HG02678 (cell line): ENCODE results near the gene TRIP13.

Experiments used
- ATAC-seq: cut with Tn5 transposase; IDR thresholded peaks from one replicate; pipeline ENCODE4 v1.9.1; 2021; ENCODE audit warnings: mild to moderate bottlenecking, moderate library complexity; ENCODE audit not compliant: unreplicated experiment

The TRIP13 gene

DNA sequence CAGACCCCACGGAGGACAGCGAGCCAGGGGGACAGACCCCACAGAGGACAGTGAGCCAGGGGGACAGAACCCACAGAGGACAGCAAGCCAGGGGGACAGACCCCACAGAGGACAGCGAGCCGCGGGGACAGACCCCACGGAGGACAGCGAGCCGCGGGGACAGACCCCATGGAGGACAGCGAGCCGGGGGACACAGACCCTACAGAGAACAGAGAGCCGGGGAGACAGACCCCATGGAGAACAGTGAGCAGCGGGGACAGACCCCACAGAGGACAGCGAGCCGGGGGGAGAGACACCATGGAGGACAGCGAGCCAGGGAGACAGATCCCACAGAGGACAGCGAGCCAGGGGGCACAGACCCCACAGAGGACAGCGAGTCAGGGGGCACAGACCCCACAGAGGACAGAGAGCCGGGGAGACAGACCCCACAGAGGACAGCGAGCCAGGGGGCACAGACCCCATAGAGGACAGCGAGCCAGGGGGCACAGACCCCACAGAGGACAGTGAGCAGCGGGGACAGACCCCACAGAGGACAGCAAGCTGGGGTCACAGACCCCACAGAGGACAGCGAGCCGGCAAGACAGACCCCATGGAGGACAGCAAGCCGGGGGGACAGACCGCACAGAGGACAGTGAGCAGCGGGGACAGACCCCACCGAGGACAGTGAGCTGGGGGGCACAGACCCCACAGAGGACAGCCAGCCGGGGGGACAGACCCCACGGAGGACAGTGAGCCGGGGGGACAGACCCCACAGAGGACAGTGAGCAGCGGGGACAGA lies 37.5 kb upstream of the TRIP13 start:
- no peak for ATAC-seq

DNA sequence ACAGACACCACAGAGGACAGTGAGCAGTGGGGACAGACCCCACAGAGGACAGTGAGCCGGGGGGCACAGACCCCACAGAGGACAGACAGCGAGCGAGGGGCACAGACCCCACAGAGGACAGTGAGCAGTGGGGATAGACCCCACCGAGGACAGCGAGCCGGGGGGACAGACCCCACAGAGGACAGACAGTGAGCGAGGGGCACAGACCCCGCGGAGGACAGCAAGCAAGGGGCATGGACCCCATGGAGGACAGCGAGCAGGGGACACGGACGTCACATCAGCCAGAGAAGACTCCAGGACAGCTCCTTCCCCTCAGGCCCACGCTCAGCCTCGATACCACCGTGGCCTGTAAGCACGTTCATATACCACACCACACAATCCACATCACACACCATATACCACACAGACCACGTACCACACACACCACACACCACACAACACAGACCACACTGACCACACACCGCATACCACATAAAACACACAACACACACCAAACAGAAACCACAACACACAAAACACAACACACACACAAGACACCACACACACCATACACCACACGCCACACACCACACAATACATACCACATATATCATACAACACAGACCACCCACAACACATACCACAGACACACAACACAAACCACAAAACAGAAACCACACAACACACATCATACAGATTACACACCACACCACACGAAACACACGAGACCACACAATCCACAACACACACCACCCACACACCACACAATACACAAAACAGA lies 36.7 kb upstream of the TRIP13 start:
- no peak for ATAC-seq

DNA sequence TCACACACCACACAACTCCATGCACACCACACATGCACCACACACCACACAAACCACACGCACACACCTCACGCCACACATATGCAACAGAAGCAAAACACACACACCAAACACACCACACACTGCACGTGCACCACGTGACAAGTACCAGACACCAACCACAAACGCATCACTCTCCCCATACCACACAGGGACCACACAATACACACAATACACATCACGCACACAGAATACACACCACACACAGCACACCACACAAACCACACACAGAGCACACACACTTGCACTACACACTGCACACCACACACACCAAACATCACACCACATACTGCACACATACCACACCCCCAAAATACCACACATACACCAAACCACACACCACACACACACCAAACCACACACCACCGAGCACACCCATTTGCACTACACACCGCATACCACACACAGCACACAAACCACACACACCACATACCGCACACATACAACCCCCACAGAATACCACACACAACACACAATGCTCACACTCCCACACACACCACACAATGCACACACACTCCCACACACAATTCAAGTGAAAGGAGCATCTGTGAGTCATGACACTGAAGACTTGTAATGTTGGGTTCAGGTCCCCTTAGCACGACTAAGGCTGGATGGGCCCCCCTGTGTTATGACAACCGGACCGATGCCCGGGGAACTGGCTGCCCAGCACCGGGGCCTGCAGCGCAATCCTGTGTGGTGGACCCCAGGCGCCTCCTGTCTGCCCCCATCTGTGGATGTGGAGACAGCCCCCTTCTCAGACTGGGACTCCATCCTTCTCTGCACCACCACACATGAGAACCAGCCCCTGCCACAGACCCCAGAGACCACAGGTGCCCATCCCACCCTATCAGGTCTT lies 35.9 kb upstream of the TRIP13 start:
- ATAC-seq, result no peak

DNA sequence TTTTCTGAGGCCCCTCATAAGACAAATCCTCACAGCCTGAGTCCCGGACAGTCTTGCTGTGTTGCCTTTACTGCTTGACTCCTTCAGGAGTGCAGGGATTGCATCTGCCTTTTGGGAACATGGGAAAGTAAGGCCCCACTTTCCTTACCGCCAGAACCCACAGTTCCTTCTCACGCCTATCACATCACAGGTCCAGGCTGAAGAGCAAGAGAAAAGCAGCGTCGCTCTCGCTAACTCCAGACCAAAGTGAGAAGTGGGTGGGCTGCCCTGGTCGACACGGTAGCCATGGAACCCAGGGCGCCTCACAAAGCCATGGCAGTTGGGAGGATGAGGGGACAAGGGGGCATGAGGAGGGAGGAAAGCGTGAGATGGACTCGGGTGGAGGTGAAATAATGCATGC lies 34.0 kb upstream of the TRIP13 start:
- no peak for ATAC-seq

DNA sequence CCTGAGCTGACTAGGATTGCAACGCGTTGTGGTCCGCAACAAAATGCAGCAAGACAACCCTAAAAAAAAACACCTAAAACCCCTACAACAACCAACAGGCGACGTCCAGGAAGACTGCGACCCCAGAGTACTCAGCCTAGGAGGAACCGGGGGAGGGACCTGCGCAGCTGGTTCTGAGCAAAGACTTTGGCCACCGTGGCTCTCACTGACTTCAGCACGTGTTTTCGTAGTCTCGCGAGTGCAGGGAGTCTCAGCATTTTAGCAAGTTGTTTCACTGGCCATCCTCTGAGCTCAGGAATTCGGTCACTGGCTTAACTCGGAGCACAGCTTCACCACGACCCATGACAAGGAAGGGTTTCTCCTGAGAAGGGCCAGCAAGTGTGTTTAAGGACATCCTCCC lies 33.3 kb upstream of the TRIP13 start:
- ATAC-seq, result no peak

DNA sequence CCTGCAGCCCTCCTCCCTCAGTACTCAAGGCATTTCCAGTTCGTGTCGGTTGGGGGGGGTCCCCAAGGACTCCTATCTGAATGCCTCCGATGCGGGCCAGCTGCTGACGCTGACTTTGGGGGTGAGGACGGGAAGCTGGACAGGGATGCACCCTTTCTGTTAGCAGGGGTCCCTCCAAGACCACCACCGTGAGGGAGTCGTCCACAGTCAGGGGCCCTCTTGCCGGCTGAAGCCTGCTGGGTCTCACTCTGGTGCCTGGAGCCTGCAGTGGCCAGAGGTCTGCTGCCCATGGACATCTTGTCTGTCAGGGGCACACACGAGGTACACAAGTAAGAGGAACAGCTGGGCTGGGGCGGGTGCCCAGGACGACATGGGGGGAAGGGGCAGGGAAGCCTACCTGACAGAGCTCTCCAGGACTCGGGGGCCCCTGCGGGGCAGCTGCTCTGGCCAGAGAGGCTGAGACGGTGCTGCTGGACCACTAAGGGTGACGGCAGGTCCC lies 32.8 kb upstream of the TRIP13 start:
- no peak for ATAC-seq

DNA sequence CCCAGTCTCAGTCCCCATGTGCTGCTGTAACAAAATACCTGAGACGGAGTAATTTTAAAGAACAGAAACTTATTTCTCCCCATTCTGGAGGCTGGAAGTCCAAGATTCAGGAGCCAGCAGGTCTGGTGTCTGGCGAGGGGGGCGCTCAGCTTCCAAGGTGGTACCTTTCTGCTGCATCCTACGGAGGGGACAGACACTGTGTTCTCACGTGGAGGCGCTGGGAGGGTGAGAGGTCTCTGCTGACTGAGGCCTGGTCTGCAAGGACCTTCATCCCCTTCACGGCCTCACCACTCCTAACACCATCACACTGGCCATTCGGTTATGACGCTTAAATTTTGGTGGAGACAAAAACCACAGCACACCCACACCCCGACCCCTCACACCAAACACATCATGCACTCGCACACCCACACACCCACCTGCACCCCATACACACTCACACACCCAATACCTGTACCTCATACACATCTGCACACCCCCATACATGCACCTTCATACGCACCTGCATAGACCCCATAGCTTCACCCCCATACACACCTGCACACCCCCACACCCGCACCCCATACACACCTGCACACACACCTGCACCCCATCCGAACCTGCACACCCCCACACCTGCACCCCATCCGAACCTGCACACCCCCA lies 32.1 kb upstream of the TRIP13 start:
- no peak for ATAC-seq

DNA sequence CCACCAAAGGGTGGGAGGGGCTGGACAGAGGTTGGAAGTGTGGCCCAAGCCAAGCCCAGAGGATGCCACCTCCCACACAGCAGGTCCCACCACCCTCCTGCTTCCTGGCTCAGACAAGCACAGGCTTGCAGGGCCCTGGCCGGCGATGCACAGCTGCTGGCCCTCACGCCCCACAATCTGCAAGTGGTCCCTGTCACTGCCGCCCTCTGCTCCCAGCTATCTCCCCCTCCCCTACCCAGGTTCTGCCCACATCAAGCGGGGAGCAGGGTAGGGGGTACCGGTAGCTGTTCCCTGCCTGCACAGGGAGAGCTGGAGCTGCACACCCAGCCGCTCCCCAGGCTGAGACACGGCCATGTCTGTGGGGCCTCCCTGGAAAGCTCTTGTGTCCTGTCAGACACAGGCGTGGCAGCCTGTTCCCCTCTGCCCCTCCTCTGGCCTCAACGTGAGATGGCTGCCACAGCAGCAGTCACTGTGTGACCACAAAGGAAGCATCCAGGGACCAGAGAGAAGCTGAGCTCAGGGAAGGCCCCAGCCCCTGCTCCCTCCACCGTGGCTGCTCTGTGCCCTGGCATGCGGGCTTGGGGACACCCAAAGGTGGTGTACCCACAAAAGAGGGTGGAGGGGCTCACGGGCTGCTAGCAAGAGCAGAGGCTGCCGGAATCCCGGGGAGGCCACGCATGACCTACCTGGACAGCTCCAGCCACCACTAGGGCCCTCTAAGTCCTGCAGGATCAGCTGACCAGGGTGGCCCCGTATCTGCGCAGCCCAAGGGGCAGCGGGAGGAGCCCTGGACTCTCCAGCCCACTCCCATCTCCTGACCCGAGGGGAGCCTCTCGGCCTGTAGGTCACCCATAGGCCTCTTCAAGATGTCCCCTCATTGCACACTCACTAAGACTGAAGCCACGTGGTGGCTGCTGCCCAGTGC lies 31.0 kb upstream of the TRIP13 start:
- ATAC-seq, result no peak

DNA sequence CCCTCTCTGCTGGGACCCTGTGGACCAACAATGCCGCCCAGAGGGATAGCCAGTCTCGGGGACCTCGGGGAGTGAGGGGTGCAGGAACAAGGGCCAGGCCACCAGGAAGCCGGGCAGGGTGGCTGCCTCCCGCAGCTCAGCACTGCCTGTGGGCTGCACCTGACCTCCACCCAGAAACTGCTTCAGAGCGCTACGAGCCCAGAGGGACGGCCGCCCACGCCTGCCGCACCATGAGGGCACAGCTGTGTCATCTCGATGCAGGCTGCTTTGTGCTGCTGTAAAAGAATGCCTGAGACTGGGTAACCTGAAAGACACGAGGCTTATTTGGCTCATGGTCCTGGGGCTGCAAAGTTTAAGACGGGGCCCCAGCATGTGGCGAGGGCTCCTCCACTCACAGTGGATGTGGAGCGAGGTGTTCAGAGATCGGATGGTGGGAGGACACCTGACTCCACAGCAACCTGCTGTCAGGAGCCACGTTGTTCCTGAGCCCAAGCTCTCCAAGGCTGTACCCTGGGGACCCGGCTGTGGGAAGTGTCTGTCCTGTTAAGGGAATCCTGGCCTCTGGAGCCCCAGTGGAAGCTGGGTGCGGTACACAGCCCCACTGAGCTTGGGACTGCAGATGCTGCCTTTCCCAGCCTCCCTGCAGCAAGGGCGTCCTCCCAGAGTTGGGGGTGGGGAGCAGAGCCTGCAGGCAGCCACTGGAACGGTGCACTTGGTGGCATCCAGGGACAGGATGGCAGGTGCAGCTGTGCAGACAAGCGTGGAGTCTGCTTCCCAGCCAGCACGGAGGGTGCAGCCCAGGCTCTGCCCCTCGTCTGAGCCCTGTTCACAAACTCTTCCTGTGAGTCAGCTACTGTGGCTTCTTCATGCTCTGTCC lies 30.1 kb upstream of the TRIP13 start:
- ATAC-seq, result no peak

DNA sequence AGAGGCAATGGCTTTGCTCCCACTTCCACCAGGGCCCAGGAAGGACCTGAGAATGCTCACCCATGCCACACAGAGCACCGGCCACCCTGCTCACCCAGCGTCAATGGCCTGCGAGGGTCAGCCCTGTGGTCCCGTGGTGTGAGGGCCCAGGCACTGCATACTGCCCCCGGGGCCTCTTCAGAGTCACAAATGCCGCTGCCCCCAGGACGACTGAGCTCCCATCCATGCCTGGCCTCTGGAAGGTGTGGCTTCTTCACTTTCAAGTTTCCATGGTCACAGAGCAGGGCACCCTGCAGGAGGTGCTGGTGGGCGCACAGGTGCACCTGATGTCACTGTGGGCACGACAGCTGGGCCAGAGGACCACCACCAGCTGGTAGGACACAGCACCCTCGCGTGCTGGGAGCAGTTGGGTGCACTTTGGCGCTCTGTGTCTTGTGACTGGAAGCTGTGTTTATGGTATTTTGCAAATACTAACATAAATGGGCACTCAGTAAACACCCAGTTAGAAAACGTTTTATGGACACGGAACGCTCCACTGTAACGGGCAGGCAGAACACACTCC lies 29.4 kb upstream of the TRIP13 start:
- ATAC-seq, result no peak

DNA sequence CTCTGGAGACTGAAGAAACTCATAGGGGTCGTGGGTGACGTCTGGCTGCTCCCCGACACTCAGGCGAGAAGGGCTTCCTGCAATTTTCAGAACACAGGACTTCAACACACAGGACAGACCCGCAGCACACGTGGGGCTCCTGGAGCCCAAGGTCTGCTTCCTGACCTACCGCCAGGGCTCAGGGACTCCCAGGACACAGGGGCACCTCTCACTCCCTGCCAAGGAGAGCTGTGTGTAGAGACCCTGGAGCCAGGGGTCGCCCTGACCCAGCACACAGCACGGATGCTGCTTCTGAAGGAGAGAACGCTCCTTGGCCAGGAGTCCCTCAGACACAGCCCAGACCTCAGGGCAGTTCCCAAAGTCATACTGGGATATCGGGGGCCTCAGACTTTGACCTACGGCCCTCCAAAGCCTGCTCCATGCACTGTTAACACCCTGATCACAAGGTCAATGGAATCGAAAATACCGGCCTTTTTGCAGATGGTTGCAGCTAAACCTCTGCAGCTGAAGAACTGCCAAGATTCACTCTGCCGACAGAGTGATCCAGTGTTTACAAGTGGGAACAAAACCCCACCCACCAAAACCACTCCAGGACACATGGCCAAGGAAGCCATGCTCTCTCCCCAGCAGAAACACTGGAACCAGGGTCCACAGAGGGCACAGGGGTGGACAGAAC lies 28.1 kb upstream of the TRIP13 start:
- no peak for ATAC-seq

DNA sequence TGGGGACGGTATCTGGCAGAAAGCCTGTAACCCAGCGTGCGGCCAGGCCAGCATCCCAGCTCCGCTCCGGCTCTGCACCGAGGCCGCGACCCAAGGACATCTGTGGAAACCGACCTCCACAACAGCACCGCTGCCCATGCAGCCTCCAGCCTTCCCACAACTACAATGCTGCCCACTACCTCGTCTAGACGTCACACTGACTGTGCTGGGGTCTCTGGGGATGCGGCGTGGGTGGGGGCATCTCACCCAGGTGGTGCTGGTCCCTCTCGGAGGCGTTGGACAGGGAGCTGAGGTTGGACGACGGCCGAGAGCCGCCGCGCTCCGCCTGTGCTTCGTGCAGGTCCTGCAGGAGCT lies 27.5 kb upstream of the TRIP13 start:
- ATAC-seq, result no peak

DNA sequence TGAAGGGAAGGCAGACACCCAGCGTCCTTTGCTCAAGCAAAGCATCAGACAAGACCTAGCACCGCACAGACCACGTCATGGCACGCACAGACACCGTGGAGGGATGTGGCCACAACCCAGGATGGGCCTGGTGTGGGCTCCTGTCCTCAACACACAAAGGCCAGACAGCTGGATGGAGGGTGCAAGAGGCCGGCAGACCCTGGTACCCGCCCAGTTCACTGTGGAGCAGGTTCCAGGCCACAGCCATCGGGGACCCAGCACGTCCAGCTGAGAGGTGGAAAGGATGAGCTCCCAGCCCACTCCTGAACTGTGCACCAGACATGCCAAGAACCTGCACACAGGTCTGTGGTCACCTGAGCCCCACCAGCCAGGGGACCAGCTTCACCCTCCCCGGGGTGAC lies 26.9 kb upstream of the TRIP13 start:
- ATAC-seq, result no peak

DNA sequence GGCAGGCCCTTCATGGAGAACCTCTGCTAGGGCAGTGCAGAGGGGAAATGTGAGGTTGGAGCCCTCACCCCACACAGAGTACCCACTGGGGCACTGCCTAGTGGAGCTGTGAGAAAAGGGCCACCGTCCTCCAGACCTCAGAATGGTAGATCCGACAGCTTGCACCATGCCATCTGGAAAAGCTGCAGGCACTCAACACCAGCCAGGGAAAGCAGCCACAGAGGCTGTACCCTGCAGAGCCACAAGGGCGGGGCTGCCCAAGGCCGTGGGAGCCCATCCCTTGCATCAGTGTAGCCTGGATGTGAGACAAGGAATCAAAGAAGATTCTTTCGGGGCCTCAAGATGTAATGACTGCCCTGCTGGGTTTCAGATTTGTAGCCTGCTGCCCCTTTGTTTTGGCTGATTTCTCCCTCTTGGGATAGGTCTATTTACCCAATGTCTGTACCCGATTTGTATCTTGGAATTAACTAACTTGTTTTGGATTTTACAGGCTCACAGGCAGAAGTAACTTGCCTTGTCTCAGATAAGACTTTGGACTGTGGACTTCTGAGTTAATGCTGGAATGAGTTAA lies 25.3 kb upstream of the TRIP13 start:
- ATAC-seq, result no peak

DNA sequence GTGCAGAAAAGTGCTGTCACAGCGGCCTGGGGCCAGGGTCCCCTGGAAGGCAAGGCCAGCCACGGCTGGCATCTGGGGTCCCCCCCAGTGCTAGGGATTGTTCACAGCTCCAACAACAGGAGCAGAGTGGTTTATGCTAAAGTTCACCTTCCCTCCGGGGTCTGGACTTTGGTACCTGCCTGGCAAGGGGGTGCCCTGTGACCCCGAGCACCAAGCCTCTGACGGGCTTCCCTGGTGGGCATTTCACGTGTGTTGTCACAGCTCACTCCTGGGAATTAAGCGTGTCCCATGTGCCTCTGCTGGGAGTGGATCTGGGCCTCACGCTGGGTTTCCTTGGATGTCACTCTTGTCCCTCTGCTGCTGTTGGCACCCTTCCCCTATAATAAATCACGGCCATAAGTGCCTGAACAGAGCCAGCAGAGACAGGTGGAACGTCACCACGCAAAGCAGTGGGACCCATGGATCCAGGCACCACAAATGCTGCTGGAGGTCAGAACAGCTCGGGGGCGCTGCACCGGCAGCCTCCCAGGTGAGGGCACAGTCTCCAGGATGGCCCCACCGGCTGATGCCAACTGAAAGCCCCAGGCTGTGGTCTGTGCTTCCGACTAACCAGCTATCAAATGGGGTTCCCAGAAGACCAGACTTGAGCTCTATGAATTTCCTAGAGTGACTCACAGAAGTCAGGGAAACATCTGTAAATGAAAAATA lies 24.1 kb upstream of the TRIP13 start:
- no peak for ATAC-seq

DNA sequence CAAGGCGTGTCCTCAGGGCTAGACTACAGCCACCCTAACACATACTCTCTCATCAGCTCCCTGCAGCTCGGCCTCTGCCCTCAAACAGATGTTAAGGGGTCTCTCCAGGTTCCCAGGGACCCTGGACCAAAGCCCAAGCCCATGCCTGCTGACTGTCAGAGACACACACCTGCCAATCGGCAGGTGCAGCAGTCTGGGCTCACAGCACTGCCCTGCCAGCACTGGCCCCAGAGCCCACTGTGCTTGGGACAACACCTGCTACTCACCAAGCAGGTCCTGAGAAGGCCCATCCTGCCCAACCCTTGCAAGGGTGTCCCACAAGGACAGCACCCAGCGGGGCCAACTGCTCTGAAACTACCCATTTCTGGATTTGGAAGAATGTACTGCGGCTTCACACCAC lies 21.7 kb upstream of the TRIP13 start:
- ATAC-seq, result no peak
